GM06990 (cell line): Measurements from ENCODE around the gene PLCB4.

Experiments used
- DNase-seq: peaks from one replicate; pipeline ENCODE4 v3.0.0-alpha.2; 2011; ENCODE audit not compliant: insufficient read length; ENCODE audit errors: extremely low read depth
- H3K27me3 ChIP-seq: replicated peaks from 2 replicates; pipeline ENCODE4 v1.6.0; 2011; ENCODE audit warnings: low read length; ENCODE audit not compliant: control insufficient read depth, insufficient read depth
- H3K36me3 ChIP-seq: 2 replicates; pipeline ENCODE4 v1.5.1; 2011; ENCODE audit warnings: low read length; ENCODE audit not compliant: control insufficient read depth, insufficient read depth
- H3K4me3 ChIP-seq: replicated peaks from 2 replicates; pipeline ENCODE4 v1.5.1; 2011; ENCODE audit warnings: low read depth, mild to moderate bottlenecking, control low read depth, low read length
- TF ChIP-seq, protein P1 (sequence below): IDR thresholded peaks from 2 replicates; pipeline ENCODE4 v1.5.1; 2011; ENCODE audit warnings: low read length, control low read depth, mild to moderate bottlenecking, inconsistent platforms; ENCODE audit not compliant: insufficient read depth, poor library complexity, severe bottlenecking

PLCB4 gene

GRCh38 chr20:9140162-9140760, 71.4 kb downstream of the PLCB4 start:
- TF ChIP-seq, protein P1, sequence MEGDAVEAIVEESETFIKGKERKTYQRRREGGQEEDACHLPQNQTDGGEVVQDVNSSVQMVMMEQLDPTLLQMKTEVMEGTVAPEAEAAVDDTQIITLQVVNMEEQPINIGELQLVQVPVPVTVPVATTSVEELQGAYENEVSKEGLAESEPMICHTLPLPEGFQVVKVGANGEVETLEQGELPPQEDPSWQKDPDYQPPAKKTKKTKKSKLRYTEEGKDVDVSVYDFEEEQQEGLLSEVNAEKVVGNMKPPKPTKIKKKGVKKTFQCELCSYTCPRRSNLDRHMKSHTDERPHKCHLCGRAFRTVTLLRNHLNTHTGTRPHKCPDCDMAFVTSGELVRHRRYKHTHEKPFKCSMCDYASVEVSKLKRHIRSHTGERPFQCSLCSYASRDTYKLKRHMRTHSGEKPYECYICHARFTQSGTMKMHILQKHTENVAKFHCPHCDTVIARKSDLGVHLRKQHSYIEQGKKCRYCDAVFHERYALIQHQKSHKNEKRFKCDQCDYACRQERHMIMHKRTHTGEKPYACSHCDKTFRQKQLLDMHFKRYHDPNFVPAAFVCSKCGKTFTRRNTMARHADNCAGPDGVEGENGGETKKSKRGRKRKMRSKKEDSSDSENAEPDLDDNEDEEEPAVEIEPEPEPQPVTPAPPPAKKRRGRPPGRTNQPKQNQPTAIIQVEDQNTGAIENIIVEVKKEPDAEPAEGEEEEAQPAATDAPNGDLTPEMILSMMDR, result no peak
- H3K4me3 ChIP-seq, result no peak overlapping the region
- no peaks in the 10 kb centered on the region for H3K36me3 ChIP-seq
- no peaks in the 10 kb centered on the region for H3K27me3 ChIP-seq
- no peak for DNase-seq

DNA sequence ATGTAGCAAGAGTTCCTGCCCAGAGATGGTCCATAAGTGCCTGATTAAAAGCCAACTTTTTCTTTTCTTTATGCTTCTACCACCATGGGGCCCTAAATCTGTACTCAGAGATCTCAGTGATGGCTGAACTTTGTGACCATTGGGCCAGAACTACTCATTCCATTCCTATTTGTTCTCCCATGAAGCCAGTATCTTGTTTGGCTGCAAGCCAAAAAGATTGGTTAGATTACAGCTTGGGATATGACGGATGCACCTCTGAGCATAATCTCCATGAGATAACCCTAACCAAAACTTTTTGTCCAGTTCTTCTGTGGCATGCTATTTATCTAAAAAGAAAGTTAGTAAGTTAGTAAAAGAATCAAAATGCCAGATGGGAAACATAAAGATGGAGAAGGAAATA, 72.2 kb downstream of the PLCB4 start:
- H3K36me3 ChIP-seq, result no peaks in the 10 kb centered on the region
- TF ChIP-seq, protein P1, result no peak
- H3K4me3 ChIP-seq, result no peak overlapping the region
- no peaks in the 10 kb centered on the region for H3K27me3 ChIP-seq
- no peak for DNase-seq

- no peaks in the 10 kb centered on the region for H3K36me3 ChIP-seq
- DNase-seq, result no peak
- TF ChIP-seq, protein P1, result no peak
- H3K4me3 ChIP-seq, result no peak overlapping the region
- H3K27me3 ChIP-seq, result no peaks in the 10 kb centered on the region
Measured at GRCh38 chr20:9141921-9142320, 73.0 kb downstream of the PLCB4 start.

GRCh38 chr20:9142809-9143208, 73.9 kb downstream of the PLCB4 start:
- no peak for DNase-seq
- no peak overlapping the region for H3K4me3 ChIP-seq
- no peaks in the 10 kb centered on the region for H3K36me3 ChIP-seq
- H3K27me3 ChIP-seq, result no peaks in the 10 kb centered on the region
- TF ChIP-seq, protein P1, result no peak

DNA sequence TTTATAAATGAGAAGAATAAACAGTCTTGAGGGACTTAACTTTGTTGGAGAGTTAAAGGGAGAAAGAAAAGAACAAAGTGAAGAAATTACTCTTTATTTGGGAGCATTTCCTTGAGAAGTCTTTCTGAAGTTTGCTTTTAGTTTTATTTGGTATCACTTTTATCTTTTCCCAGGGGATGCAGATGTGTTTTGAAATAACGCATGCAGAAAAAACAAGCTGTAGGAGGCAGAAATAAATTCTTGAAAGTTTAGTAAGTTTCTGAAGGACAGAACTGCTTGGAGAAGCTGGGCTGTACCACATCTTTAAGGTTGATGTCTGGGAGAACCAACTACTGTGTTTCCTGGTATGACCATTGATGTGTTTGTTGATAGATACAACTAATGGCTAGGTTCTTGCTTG, 75.0 kb downstream of the PLCB4 start:
- Histone ChIP-seq H3K36me3 (no peaks in the 10 kb centered on the region), H3K27me3 (no peaks in the 10 kb centered on the region), H3K4me3 (no peak overlapping the region)
- DNase-seq, result no peak
- TF ChIP-seq, protein P1, result no peak

GRCh38 chr20:9144643-9145042, 75.8 kb downstream of the PLCB4 start:
- TF ChIP-seq, protein P1, result no peak
- DNase-seq, result no peak
- no peaks in the 10 kb centered on the region for H3K27me3 ChIP-seq
- H3K4me3 ChIP-seq, result no peak overlapping the region
- no peaks in the 10 kb centered on the region for H3K36me3 ChIP-seq
